GM19372 (cell line): Measurements from ENCODE around the gene FAM3C.
"Not testable (repeated sequence)": the region's sequence is repeated elsewhere in the genome, so short reads cannot be mapped to it uniquely, and the experiment has no call there.

Source experiments
- ATAC-seq: cut with Tn5 transposase; IDR thresholded peaks from one replicate; pipeline ENCODE4 v1.9.1; 2021; ENCODE audit warnings: mild to moderate bottlenecking, low read depth, moderate library complexity; ENCODE audit not compliant: unreplicated experiment

FAM3C gene, protein sequence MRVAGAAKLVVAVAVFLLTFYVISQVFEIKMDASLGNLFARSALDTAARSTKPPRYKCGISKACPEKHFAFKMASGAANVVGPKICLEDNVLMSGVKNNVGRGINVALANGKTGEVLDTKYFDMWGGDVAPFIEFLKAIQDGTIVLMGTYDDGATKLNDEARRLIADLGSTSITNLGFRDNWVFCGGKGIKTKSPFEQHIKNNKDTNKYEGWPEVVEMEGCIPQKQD

DNA sequence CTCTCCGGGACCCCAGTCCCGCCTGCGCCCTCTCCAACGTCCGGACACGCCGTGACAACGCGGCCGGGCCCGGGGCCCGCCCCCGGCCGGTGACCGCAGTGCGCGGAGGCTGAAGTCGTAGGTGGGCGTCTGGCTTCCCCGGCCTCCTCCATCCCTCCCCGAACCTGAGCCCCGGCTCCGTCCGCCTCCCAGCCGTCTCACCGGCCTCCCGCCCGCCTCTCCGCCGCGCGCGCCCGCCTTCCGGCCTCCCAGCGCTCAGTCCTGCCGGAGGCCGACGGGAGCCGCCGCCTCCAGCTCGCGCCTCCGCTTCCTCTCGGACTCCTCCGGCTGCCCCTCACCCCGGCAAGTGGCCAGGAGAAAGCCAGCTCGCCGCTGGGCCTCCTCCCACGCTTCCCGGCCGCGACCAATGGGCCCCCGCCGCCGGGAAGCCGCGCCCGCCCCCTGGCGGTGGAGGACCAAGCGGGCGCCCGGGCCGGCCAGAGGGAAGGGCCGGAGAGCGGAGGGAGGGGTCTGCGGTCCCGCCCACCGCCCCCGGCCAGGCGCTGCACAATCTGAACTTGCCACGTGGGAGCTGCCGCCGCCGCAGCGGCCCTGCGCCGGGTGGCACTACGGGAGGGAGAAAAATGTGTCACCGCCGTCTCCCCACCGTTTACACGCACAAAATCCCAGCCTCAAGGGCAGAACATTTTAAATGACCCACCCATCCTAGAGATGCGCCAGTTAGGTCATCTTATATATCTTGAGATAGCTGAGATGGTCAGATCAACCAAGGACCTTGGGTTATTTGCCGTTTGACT, at the start of gene FAM3C:
Gene FAM3C (minus strand): TSS at position 348 of the 797 bp plus-strand sequence. CDS start 13,339 bp downstream, outside the sequence.
- peak; percentile 70 for ATAC-seq

- ATAC-seq, result no peak
Observed at GRCh38 chr7:121442845-121443244, 46.7 kb upstream of the FAM3C start.

- no peak for ATAC-seq
Observed at GRCh38 chr7:121440857-121441503, 44.9 kb upstream of the FAM3C start.

- ATAC-seq, result peak; percentile 44
Observed at GRCh38 chr7:121438043-121438955, 42.2 kb upstream of the FAM3C start.

GRCh38 chr7:121437470-121437869, 41.4 kb upstream of the FAM3C start:
- ATAC-seq, result no peak

DNA sequence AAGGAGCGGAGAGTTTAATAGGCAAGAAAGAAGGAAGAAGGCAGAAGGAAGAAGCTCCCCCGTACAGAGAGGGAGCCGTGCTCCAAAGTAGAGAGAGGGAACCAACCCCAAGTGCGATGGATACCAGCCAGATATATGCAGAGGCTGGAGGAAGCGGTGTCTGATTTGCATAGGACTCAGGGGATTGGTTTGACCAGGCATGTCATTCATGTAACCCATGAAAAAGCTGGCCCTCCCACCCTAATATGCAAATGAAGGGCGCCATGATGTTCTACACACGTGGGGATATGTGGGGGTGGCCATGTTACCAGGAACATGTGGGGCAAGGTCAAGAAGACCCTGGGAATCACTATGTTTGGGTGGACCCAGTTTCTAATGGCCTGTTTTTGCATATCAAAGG, 40.6 kb upstream of the FAM3C start:
- ATAC-seq, result no peak

- ATAC-seq, result no peak
Observed at GRCh38 chr7:121436136-121436535, 40.0 kb upstream of the FAM3C start.

- peak; percentile 47 for ATAC-seq
Observed at GRCh38 chr7:121433775-121434174, 37.7 kb upstream of the FAM3C start.

GRCh38 chr7:121432486-121432885, 36.4 kb upstream of the FAM3C start:
- not testable (repeated sequence) for ATAC-seq

- ATAC-seq, result no peak
Observed at GRCh38 chr7:121431996-121432395, 35.9 kb upstream of the FAM3C start.

DNA sequence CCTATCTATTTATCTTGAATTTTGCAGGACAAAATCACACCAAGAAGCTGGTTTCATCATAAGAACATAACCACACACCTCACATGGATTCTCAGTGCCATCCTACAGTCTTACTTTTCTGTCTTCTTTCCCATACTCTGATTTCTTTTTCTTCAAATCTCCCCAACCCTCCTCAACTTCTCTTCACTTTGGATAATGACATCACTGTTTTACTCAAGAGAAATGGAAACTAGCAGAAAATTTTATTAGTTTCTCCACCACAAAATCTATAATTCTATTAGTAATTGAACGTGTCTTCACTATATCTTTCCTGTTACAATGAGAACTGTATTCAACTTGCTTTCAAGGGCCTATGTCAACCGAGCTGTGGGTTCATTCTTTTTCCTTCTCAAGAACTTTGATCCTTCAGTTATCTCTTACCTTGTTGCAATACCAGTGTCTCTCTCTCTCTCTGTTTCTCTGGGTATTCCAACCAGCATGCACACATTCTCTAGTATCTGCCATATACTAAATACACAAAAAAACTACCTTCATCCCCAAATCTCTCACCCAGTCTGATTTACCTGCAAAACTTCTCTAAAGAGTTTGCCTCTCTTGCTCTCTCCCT, 35.4 kb upstream of the FAM3C start:
- ATAC-seq, result no peak

DNA sequence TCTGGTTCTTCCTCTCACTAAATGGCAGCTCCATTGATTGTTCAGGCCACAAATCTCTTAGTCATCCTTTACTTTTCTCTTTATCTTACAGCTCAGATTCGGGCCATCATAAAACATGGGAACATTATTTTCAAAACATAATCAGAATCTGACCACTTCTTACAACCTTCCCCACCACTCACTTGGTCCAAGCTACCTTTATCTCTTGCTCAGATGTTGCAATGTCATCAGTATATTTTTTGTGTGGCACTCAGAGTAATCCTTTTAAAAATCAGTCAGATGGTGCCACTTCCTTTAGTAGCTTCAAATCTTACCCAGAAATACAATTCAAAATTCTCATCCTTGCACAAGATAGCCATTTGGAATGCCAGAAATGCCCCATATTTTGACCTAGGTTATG, 34.5 kb upstream of the FAM3C start:
- ATAC-seq, result no peak

DNA sequence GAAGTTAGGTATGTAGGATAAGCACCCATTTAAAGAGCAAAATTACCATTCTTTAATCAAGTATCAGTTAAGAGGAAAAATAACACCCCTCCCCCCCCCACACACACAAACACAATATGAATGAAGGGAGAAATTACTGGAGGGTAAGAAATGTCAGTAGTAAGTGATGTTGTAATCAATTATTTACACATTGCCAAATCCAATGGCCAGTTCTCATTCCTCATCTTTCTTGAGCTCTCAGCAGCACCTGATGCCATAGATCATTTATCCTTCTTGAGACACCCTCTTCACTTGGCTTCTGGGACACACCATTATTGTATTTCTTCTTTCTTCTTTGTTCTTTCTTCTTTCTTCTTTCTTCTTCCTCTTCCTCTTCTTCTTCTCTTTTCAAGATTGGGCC, 33.7 kb upstream of the FAM3C start:
- ATAC-seq, result no peak

DNA sequence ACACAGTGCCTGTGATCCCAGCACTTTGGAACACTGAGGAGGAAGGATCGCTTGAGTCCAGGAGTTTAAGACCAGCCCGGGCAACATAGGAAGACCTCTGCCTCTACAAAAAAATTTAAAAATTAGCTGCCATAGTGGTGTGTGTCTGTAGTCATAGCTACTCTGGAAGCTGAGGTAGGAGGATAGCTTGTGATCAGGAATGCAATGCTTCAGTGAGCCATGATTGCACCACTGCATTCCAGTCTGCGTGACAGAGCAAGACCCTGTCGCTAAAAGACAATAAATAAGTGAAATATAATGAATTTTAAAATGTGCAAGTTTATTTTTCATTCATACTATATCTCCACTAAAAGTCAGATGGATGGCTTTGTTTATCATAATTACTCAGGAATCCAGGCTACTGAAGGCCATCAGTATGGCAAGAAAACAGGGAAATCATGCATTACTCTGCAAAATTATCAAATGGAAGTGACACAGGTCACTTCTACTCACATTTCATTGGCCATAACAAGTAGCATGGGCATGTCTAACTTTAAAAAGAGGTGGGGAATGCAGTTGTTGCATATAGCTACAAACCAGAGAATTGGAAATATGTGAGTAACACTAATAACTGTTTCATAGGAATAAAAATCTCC, 32.9 kb upstream of the FAM3C start:
- ATAC-seq, result no peak

GRCh38 chr7:121421743-121422142, 25.6 kb upstream of the FAM3C start:
- ATAC-seq, result not testable (repeated sequence)

DNA sequence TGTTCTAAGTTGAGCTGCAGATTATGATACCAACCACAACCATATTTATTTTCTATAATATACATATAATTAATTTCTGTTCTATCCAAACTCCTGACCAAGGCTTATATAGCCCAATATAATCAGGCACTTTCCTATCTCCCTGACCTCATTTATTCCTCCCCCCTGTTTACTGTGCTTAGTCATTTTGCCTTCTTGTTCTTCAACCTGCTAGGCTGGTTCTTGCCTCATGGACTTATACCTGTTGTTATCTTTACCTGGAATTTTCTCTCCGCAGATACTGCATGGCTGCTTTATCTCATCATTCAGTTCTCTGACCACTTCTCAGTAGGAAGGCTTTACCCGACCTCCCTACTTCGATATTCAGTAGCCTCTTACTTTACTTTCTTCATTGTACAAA, 24.9 kb upstream of the FAM3C start:
- no peak for ATAC-seq

GRCh38 chr7:121419201-121420148, 23.4 kb upstream of the FAM3C start:
- no peak for ATAC-seq

- ATAC-seq, result no peak
Observed at GRCh38 chr7:121416533-121416932, 20.4 kb upstream of the FAM3C start.

DNA sequence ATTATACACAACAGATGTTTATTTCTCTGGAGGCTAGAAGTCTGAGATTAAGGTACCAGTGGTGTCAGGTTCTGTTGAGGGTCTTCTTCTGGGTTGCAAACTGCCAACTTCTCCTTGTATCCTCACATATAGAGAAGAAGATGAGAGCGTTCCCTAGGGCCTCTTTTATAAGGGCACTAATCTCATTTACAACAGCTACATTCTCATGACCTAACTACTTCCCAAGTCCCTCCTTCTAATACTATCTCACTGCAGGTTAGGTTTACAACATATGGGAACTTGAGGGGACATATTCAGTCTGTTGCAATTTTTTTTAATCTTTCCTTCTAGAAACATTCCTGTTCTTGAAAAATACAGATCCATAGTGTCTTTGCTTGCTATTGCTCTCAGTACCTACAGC, 18.3 kb upstream of the FAM3C start:
- no peak for ATAC-seq
